Karpas-422 (cell line): Measurements from ENCODE around the gene GNAS. TPM values are rescaled to one million over a fixed set of nuclear protein-coding genes. Genes with fewer than 3 reads are reported as not detected.

Experiments used
- DNase-seq: peaks from one replicate; pipeline ENCODE4 v3.0.0-alpha.2; 2015
- H2AFZ ChIP-seq: fragments of 200-600 bp; sonication (generic); 2 replicates; pipeline ENCODE4 v1.6.1; 2014; ENCODE audit warnings: antibody characterized with exemption, low read length, mixed read lengths
- H3K27ac ChIP-seq: fragments of 200-600 bp; sonication (generic); 2 replicates; pipeline ENCODE4 v1.5.1; 2014; ENCODE audit warnings: mild to moderate bottlenecking, low read length, moderate library complexity
- H3K27me3 ChIP-seq: fragments of 200-600 bp; sonication (generic); 2 replicates; pipeline ENCODE4 v1.6.1; 2014; ENCODE audit warnings: low read length, mixed read lengths
- H3K36me3 ChIP-seq: fragments of 200-600 bp; sonication (generic); 2 replicates; pipeline ENCODE4 v1.6.1; 2014; ENCODE audit warnings: low read length, mixed read lengths; ENCODE audit not compliant: insufficient read depth
- H3K4me1 ChIP-seq: fragments of 200-600 bp; sonication (generic); 2 replicates; pipeline ENCODE4 v1.6.1; 2014; ENCODE audit warnings: mild to moderate bottlenecking, low read length, mixed read lengths
- H3K4me2 ChIP-seq: fragments of 200-600 bp; sonication (generic); 2 replicates; pipeline ENCODE4 v1.6.1; 2014; ENCODE audit warnings: low read length, low read depth, mild to moderate bottlenecking; ENCODE audit not compliant: poor library complexity, severe bottlenecking
- H3K4me3 ChIP-seq: fragments of 200-600 bp; sonication (generic); 2 replicates; pipeline ENCODE4 v1.5.1; 2014; ENCODE audit warnings: mild to moderate bottlenecking, antibody characterized with exemption, low read length, mixed read lengths
- H3K79me2 ChIP-seq: fragments of 200-600 bp; sonication (generic); 2 replicates; pipeline ENCODE4 v1.6.1; 2014; ENCODE audit warnings: mild to moderate bottlenecking, low read length, mixed read lengths
- H3K9ac ChIP-seq: fragments of 200-600 bp; sonication (generic); 2 replicates; pipeline ENCODE4 v1.6.0; 2014; ENCODE audit warnings: low read length
- H3K9me2 ChIP-seq: fragments of 200-600 bp; sonication (generic), shearing (Covaris generic); replicated peaks from 2 replicates; pipeline ENCODE4 v1.6.0; 2014; ENCODE audit warnings: mild to moderate bottlenecking, low read length, moderate library complexity; ENCODE audit not compliant: insufficient read depth
- H3K9me3 ChIP-seq: fragments of 300-700, 200-600 bp; sonication (generic); 2 replicates; pipeline ENCODE4 v1.6.1; 2014; ENCODE audit warnings: low read length, mixed read lengths
- H4K20me1 ChIP-seq: fragments of 200-600 bp; sonication (generic); 2 replicates; pipeline ENCODE4 v1.6.1; 2014; ENCODE audit warnings: mild to moderate bottlenecking, antibody characterized with exemption, low read length, low read depth; ENCODE audit not compliant: insufficient read depth
- total RNA-seq: library from RNA; depleted of rRNA; stranded (reverse); fragments of >200 nt; shearing (Covaris generic); gene quantifications from 2 replicates; pipeline ENCODE4 v1.2.3, GENCODE V29; 2014; ENCODE audit warnings: low replicate concordance

The GNAS gene
- total RNA-seq, 1 experiment from 2014 or later, result 624 TPM

DNA sequence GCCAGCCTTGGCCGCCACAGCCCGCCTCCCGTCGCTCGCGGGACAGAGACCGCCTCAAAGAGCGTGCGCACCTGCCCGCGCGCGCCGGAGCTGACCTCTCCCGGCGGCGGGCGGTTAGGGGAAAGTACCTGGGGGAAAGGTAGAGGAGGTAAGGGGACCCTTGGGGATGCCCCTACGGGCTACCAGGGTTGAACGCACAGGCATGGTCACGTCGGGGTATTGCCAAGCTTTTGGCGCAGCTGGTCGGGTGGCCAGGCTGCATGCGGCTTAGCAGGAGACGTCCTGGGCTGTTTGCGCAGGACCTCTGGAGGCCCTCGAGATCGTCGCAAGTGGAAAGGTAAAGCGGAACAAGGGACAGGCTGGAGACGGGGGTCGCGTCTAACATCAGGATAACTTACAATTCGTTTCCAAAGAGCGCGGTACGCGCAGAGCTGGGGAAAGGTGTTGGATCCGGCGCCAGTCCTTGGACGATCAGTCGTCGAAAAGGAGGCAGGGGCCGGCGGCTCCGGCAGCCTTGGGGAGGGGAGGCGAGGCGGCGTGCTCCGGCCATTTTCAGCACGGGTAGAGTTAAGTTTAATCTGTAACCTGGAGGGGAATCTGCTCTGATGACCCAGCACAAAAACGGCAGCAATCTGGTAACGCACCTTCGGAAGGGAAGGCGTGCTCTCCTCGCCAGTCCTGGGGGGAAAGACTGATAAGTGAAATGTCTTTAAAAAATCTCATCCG is 10.8 kb upstream of the GNAS start:
- Histone ChIP-seq H3K36me3 (no peaks in the 10 kb centered on the region), H3K9me3 (no peaks in the 10 kb centered on the region), H3K9me2 (no peaks in the 10 kb centered on the region), H3K27ac (no peak overlapping the region), H3K79me2 (peaks cover 50% of the 10 kb centered on the region), H3K9ac (no peak overlapping the region), H2AFZ (no peak overlapping the region), H3K4me1 (no peaks in the 10 kb centered on the region), H3K27me3 (no peaks in the 10 kb centered on the region), H3K4me3 (no peak overlapping the region), H4K20me1 (peaks cover 6% of the 10 kb centered on the region; the same call in 1 of the 2 replicates), H3K4me2 (no peak overlapping the region)
- no peak for DNase-seq

- H3K79me2 ChIP-seq, result peaks cover 51% of the 10 kb centered on the region
- H3K27me3 ChIP-seq, result no peaks in the 10 kb centered on the region
- no peak overlapping the region for H3K9ac ChIP-seq
- H3K9me3 ChIP-seq, result no peaks in the 10 kb centered on the region
- H3K36me3 ChIP-seq, result no peaks in the 10 kb centered on the region
- peaks cover 6% of the 10 kb centered on the region; the same call in 1 of the 2 replicates for H4K20me1 ChIP-seq
- H3K27ac ChIP-seq, result no peak overlapping the region
- no peak overlapping the region for H3K4me3 ChIP-seq
- H3K4me2 ChIP-seq, result no peak overlapping the region
- H2AFZ ChIP-seq, result no peak overlapping the region
- no peaks in the 10 kb centered on the region for H3K4me1 ChIP-seq
- no peak for DNase-seq
- no peaks in the 10 kb centered on the region for H3K9me2 ChIP-seq
These were observed 10.2 kb upstream of the GNAS start for GRCh38 chr20:58842276-58842675.

DNA sequence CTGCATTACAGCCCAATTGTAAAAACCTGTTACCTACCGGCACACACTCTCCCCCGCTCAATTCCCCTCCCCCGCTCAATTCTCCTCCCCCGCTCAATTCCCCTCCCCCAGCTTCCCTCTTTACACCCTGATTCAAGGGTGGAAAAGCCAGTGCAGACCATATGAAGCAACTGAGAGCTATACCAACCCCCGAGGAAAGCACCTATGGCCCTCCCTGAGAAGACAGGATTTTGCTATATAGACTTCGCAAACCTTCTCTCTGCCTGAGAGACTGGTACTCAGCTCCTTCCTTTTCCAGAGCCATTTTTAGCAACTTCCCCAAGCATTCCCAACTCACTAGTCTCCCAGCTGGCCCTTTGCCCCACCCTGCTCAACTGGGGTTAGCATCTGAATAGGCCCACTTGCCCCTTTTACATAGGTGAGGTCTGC is 9.4 kb upstream of the GNAS start:
- no peak overlapping the region for H3K4me2 ChIP-seq
- H3K9me3 ChIP-seq, result no peaks in the 10 kb centered on the region
- H3K27me3 ChIP-seq, result no peaks in the 10 kb centered on the region
- no peaks in the 10 kb centered on the region for H3K36me3 ChIP-seq
- H3K9me2 ChIP-seq, result no peaks in the 10 kb centered on the region
- H3K4me1 ChIP-seq, result no peaks in the 10 kb centered on the region
- no peak overlapping the region for H3K9ac ChIP-seq
- no peak for DNase-seq
- H3K4me3 ChIP-seq, result no peak overlapping the region
- H2AFZ ChIP-seq, result no peak overlapping the region
- peaks cover 55% of the 10 kb centered on the region for H3K79me2 ChIP-seq
- H3K27ac ChIP-seq, result no peak overlapping the region
- peaks cover 13% of the 10 kb centered on the region; the same call in 1 of the 2 replicates for H4K20me1 ChIP-seq

GRCh38 chr20:58845706-58846105 is 6.8 kb upstream of the GNAS start:
- Histone ChIP-seq H3K79me2 (peaks cover 79% of the 10 kb centered on the region), H2AFZ (no peak overlapping the region), H3K9me3 (no peaks in the 10 kb centered on the region), H3K27me3 (no peaks in the 10 kb centered on the region), H4K20me1 (peaks cover 15% of the 10 kb centered on the region; the same call in 1 of the 2 replicates), H3K27ac (no peak overlapping the region), H3K36me3 (no peaks in the 10 kb centered on the region), H3K9me2 (no peaks in the 10 kb centered on the region), H3K4me1 (peaks cover 15% of the 10 kb centered on the region), H3K9ac (no peak overlapping the region), H3K4me2 (no peak overlapping the region), H3K4me3 (no peak overlapping the region)
- DNase-seq, result no peak

- no peaks in the 10 kb centered on the region for H3K9me3 ChIP-seq
- peaks cover 79% of the 10 kb centered on the region for H3K79me2 ChIP-seq
- no peak overlapping the region for H2AFZ ChIP-seq
- H3K36me3 ChIP-seq, result no peaks in the 10 kb centered on the region
- no peak overlapping the region for H3K4me2 ChIP-seq
- H3K4me3 ChIP-seq, result no peak overlapping the region
- peaks cover 18% of the 10 kb centered on the region for H3K4me1 ChIP-seq
- peaks cover 15% of the 10 kb centered on the region; the same call in 1 of the 2 replicates for H4K20me1 ChIP-seq
- no peak for DNase-seq
- no peak overlapping the region for H3K27ac ChIP-seq
- no peak overlapping the region for H3K9ac ChIP-seq
- no peaks in the 10 kb centered on the region for H3K27me3 ChIP-seq
- no peaks in the 10 kb centered on the region for H3K9me2 ChIP-seq
These were observed 5.1 kb upstream of the GNAS start for GRCh38 chr20:58847463-58847862.

- H3K79me2 ChIP-seq, result peaks cover 48% of the 10 kb centered on the region
- H3K9me2 ChIP-seq, result no peaks in the 10 kb centered on the region
- no peaks in the 10 kb centered on the region for H3K36me3 ChIP-seq
- H3K27ac ChIP-seq, result no peak within 1 kb of the TSS
- H3K27me3 ChIP-seq, result no peaks in the 10 kb centered on the region
- peak within 1 kb of the TSS; percentile 71 for H3K4me2 ChIP-seq
- 0 out of 2 replicates have a peak, but pooled peaks cover 8% of the 10 kb centered on the region for H4K20me1 ChIP-seq
- H3K9me3 ChIP-seq, result no peaks in the 10 kb centered on the region
- H2AFZ ChIP-seq, result no peak within 1 kb of the TSS
- peak; percentile 96 for DNase-seq
- H3K9ac ChIP-seq, result peak within 1 kb of the TSS; percentile 75
- H3K4me1 ChIP-seq, result peaks cover 19% of the 10 kb centered on the region
- peak within 1 kb of the TSS; percentile 73 for H3K4me3 ChIP-seq
These were observed 1.8 kb upstream of the GNAS start, which contains the start of gene GNAS-AS1 for GRCh38 chr20:58850693-58851174. TSS of gene GNAS-AS1 (minus strand) at chr20:58850902.

GRCh38 chr20:58851221-58851968 is 1.1 kb upstream of the GNAS start:
- H3K9me2 ChIP-seq, result no peaks in the 10 kb centered on the region
- no peak overlapping the region for H2AFZ ChIP-seq
- H3K4me3 ChIP-seq, result peak overlapping the region; percentile 73; the same call in 1 of the 2 replicates
- no peaks in the 10 kb centered on the region for H3K27me3 ChIP-seq
- H3K9ac ChIP-seq, result no peak overlapping the region
- DNase-seq, result no peak
- H3K4me2 ChIP-seq, result peak overlapping the region; percentile 5
- H3K9me3 ChIP-seq, result no peaks in the 10 kb centered on the region
- H4K20me1 ChIP-seq, result 0 out of 2 replicates have a peak, but pooled peaks cover 8% of the 10 kb centered on the region
- peaks cover 42% of the 10 kb centered on the region for H3K79me2 ChIP-seq
- peaks cover 19% of the 10 kb centered on the region for H3K4me1 ChIP-seq
- H3K36me3 ChIP-seq, result no peaks in the 10 kb centered on the region
- no peak overlapping the region for H3K27ac ChIP-seq

GRCh38 chr20:58851969-58852458 is 502 bp upstream of the GNAS start:
- H3K27ac ChIP-seq, result no peak overlapping the region
- no peaks in the 10 kb centered on the region for H3K9me3 ChIP-seq
- H3K9me2 ChIP-seq, result no peaks in the 10 kb centered on the region
- peaks cover 19% of the 10 kb centered on the region for H3K4me1 ChIP-seq
- peak overlapping the region; percentile 61 for H3K4me2 ChIP-seq
- H3K9ac ChIP-seq, result 0 out of 2 replicates have a peak overlapping the region, but pooled peaks have one; percentile 53
- no peaks in the 10 kb centered on the region for H3K36me3 ChIP-seq
- no peak for DNase-seq
- no peaks in the 10 kb centered on the region for H3K27me3 ChIP-seq
- 0 out of 2 replicates have a peak, but pooled peaks cover 8% of the 10 kb centered on the region for H4K20me1 ChIP-seq
- H3K79me2 ChIP-seq, result peaks cover 36% of the 10 kb centered on the region
- peak overlapping the region; percentile 52; the same call in 1 of the 2 replicates for H3K4me3 ChIP-seq
- peak overlapping the region; percentile 83; the same call in 1 of the 2 replicates for H2AFZ ChIP-seq
